Peyer's patch (tissue), 4 donors: ENCODE measurements around the gene TMEM52. TPM values are rescaled to one million over a fixed set of nuclear protein-coding genes. Genes with fewer than 3 reads are reported as not detected.

Experiments used
- DNase-seq, 3 donors: peaks; one replicate each; pipeline ENCODE4 v3.0.0-alpha.2; 2017 to 2019
- H3K27ac ChIP-seq, 4 donors: fragments of 200-600 bp; sonication (generic); one replicate each; pipeline ENCODE4 v1.5.1; 2016 to 2019
- H3K27me3 ChIP-seq, 2 donors: fragments of 200-600 bp; sonication (generic); one replicate each; pipeline ENCODE4 v1.5.1; 2019
- H3K36me3 ChIP-seq, 3 donors: fragments of 200-600 bp; sonication (generic); one replicate each; pipeline ENCODE4 v1.5.1; 2016 to 2019
- H3K4me1 ChIP-seq, 4 donors: fragments of 200-600 bp; sonication (generic); one replicate each; pipeline ENCODE4 v1.5.1; 2016 to 2019
- H3K4me3 ChIP-seq, 4 donors: fragments of 200-600 bp; sonication (generic); 1 replicate in 3 of 4; 2 replicates in 1 of 4; pipeline ENCODE4 v1.5.1; 2016 to 2019; ENCODE audit warnings: mild to moderate bottlenecking in 1 of 4
- H3K9me3 ChIP-seq, 4 donors: fragments of 200-600 bp; sonication (generic); one replicate each; pipeline ENCODE4 v1.5.1; 2016 to 2019; ENCODE audit warnings: mild to moderate bottlenecking in 1 of 4
- POLR2A ChIP-seq, 2 donors: fragments of 450-650 bp; IDR thresholded peaks; one replicate each; pipeline ENCODE4 v1.5.1; 2017; ENCODE audit warnings: antibody characterized with exemption in 2 of 2, mild to moderate bottlenecking in 2 of 2, moderate library complexity in 2 of 2
- total RNA-seq, 4 donors: library from RNA; depleted of rRNA; stranded (reverse); fragments of >200 nt; gene quantifications; one replicate each; pipeline ENCODE4 v1.1.0, GENCODE V29; 2016
- TF ChIP-seq, protein P1 (sequence below), 6 experiments: fragments of 450-650 bp in 4 of 6; fragments of 200-600 bp in 2 of 6; sonication (generic) in 1 of 6; IDR thresholded peaks; one replicate each; pipeline ENCODE4 v1.5.1; 2017 to 2019; ENCODE audit warnings: antibody characterized with exemption in 6 of 6, mild to moderate bottlenecking in 3 of 6, moderate library complexity in 1 of 6

The TMEM52 gene
- total RNA-seq, 4 donors from 2014 or later, result 2.2 to 11.6 (median 6.4) TPM

- H3K27me3 ChIP-seq, result no peaks in the 10 kb centered on the region
- TF ChIP-seq POLR2A (IDR thresholded peaks at IDR 0.05), result no peak
- TF ChIP-seq, protein P1, sequence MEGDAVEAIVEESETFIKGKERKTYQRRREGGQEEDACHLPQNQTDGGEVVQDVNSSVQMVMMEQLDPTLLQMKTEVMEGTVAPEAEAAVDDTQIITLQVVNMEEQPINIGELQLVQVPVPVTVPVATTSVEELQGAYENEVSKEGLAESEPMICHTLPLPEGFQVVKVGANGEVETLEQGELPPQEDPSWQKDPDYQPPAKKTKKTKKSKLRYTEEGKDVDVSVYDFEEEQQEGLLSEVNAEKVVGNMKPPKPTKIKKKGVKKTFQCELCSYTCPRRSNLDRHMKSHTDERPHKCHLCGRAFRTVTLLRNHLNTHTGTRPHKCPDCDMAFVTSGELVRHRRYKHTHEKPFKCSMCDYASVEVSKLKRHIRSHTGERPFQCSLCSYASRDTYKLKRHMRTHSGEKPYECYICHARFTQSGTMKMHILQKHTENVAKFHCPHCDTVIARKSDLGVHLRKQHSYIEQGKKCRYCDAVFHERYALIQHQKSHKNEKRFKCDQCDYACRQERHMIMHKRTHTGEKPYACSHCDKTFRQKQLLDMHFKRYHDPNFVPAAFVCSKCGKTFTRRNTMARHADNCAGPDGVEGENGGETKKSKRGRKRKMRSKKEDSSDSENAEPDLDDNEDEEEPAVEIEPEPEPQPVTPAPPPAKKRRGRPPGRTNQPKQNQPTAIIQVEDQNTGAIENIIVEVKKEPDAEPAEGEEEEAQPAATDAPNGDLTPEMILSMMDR (IDR thresholded peaks at IDR 0.05), result no peak
- DNase-seq, result peak in 1 of 3 donors; percentile 31
- H3K27ac ChIP-seq, result no peak overlapping the region
- peaks cover 0 to 18% (median 1%) of the 10 kb centered on the region in 4 donors for H3K4me1 ChIP-seq
- no peaks in the 10 kb centered on the region for H3K36me3 ChIP-seq
- H3K9me3 ChIP-seq, result no peaks in the 10 kb centered on the region
- no peak overlapping the region for H3K4me3 ChIP-seq
These were observed 26.8 kb upstream of the TMEM52 start for GRCh38 chr1:1945782-1946393.

GRCh38 chr1:1943834-1944570 lies 24.9 kb upstream of the TMEM52 start:
- Histone ChIP-seq H3K4me1 (peaks cover 0 to 18% (median 1%) of the 10 kb centered on the region in 4 donors), H3K9me3 (no peaks in the 10 kb centered on the region), H3K27me3 (no peaks in the 10 kb centered on the region), H3K27ac (peak overlapping the region in 1 of 4 donors; percentile 61), H3K4me3 (peak overlapping the region in 3 of 4 donors; percentile 26 to 44 (median 29)), H3K36me3 (no peaks in the 10 kb centered on the region)
- no peak for TF ChIP-seq POLR2A (IDR thresholded peaks at IDR 0.05)
- TF ChIP-seq, protein P1 (IDR thresholded peaks at IDR 0.05), result peak; percentile 32 to 93 (median 82)
- peak; percentile 48 to 77 (median 77) for DNase-seq

GRCh38 chr1:1942753-1943656 lies 23.9 kb upstream of the TMEM52 start:
- no peaks in the 10 kb centered on the region for H3K27me3 ChIP-seq
- peaks cover 0 to 18% (median 1%) of the 10 kb centered on the region in 4 donors for H3K4me1 ChIP-seq
- no peaks in the 10 kb centered on the region for H3K9me3 ChIP-seq
- TF ChIP-seq, protein P1 (IDR thresholded peaks at IDR 0.05), result peak in 2 of 6 experiments; percentile 2 to 6
- TF ChIP-seq POLR2A (IDR thresholded peaks at IDR 0.05), result peak; percentile 75 to 81
- no peaks in the 10 kb centered on the region for H3K36me3 ChIP-seq
- DNase-seq, result peak in 2 of 3 donors; percentile 71 to 76
- peak overlapping the region in 3 of 4 donors; percentile 5 to 44 (median 29) for H3K4me3 ChIP-seq
- peak overlapping the region in 1 of 4 donors; percentile 61 for H3K27ac ChIP-seq

- Histone ChIP-seq H3K36me3 (no peaks in the 10 kb centered on the region), H3K4me3 (peak overlapping the region in 1 of 4 donors; percentile 8), H3K9me3 (no peaks in the 10 kb centered on the region), H3K27ac (no peak overlapping the region), H3K27me3 (no peaks in the 10 kb centered on the region), H3K4me1 (peaks cover 0 to 18% (median 1%) of the 10 kb centered on the region in 4 donors)
- peak in 1 of 3 donors; percentile 41 for DNase-seq
- TF ChIP-seq, protein P1 (IDR thresholded peaks at IDR 0.05), result no peak
- TF ChIP-seq POLR2A (IDR thresholded peaks at IDR 0.05), result no peak
These were observed 23.0 kb upstream of the TMEM52 start for GRCh38 chr1:1941868-1942752.
